ENCODE data around the gene PITPNC1. TPM values are rescaled to one million over a fixed set of nuclear protein-coding genes. Genes with fewer than 3 reads are reported as not detected.
"Not testable (repeated sequence)": the region's sequence is repeated elsewhere in the genome, so short reads cannot be mapped to it uniquely, and the experiment has no call there.

The PITPNC1 gene
- total RNA-seq, 4 donors from 2014 or later, result 1.6 to 6.0 (median 3.2) TPM

GRCh38 chr17:67647482-67647881 is 270.4 kb downstream of the PITPNC1 start:
- Histone ChIP-seq H3K27ac (no peak overlapping the region), H3K36me3 (no peaks in the 10 kb centered on the region), H3K4me1 (no peaks in the 10 kb centered on the region), H3K4me3 (no peak overlapping the region), H3K27me3 (no peaks in the 10 kb centered on the region), H3K9me3 (no peaks in the 10 kb centered on the region)
- DNase-seq (ENCODE audit: low spot score in 2 of 2), result no peak
- 87% methylated on average over 5 of the region's 5 CpGs for WGBS
- TF ChIP-seq CTCF (IDR thresholded peaks at IDR 0.05) (no peak), EP300 (IDR thresholded peaks at IDR 0.05) (no peak), POLR2A (IDR thresholded peaks at IDR 0.05) (no peak), POLR2AphosphoS5 (IDR thresholded peaks at IDR 0.05) (no peak)

GRCh38 chr17:67648032-67648905 is 271.2 kb downstream of the PITPNC1 start:
- TF ChIP-seq POLR2A (IDR thresholded peaks at IDR 0.05) (no peak), CTCF (IDR thresholded peaks at IDR 0.05) (no peak), POLR2AphosphoS5 (IDR thresholded peaks at IDR 0.05) (no peak), EP300 (IDR thresholded peaks at IDR 0.05) (no peak)
- Histone ChIP-seq H3K4me3 (no peak overlapping the region), H3K27me3 (no peaks in the 10 kb centered on the region), H3K27ac (no peak overlapping the region), H3K9me3 (no peaks in the 10 kb centered on the region), H3K36me3 (no peaks in the 10 kb centered on the region), H3K4me1 (no peaks in the 10 kb centered on the region)
- no peak for DNase-seq (ENCODE audit: low spot score in 2 of 2)
- WGBS, result 63% methylated on average over 6 of the region's 6 CpGs

GRCh38 chr17:67648906-67649295 is 271.8 kb downstream of the PITPNC1 start:
- 100% methylated on average over 3 of the region's 3 CpGs for WGBS
- H3K4me1 ChIP-seq; H3K4me3 ChIP-seq; H3K36me3 ChIP-seq; H3K27me3 ChIP-seq; H3K27ac ChIP-seq; H3K9me3 ChIP-seq; DNase-seq (ENCODE audit: low spot score in 2 of 2): not testable (repeated sequence)

GRCh38 chr17:67649891-67650290 is 272.8 kb downstream of the PITPNC1 start:
- H3K27me3 ChIP-seq, result no peaks in the 10 kb centered on the region
- no peaks in the 10 kb centered on the region for H3K36me3 ChIP-seq
- no peak overlapping the region for H3K27ac ChIP-seq
- H3K4me3 ChIP-seq, result no peak overlapping the region
- no peaks in the 10 kb centered on the region for H3K9me3 ChIP-seq
- 97% methylated on average over 3 of the region's 3 CpGs for whole genome bisulfite sequencing
- no peak for DNase-seq (ENCODE audit: low spot score in 2 of 2)
- TF ChIP-seq CTCF (IDR thresholded peaks at IDR 0.05) (no peak), EP300 (IDR thresholded peaks at IDR 0.05) (no peak), POLR2A (IDR thresholded peaks at IDR 0.05) (no peak), POLR2AphosphoS5 (IDR thresholded peaks at IDR 0.05) (no peak)
- H3K4me1 ChIP-seq, result no peaks in the 10 kb centered on the region

- not testable (repeated sequence) for H3K27me3 ChIP-seq; H3K36me3 ChIP-seq; H3K27ac ChIP-seq; H3K9me3 ChIP-seq; H3K4me1 ChIP-seq; DNase-seq (ENCODE audit: low spot score in 2 of 2); H3K4me3 ChIP-seq
- 67% methylated on average over 7 of the region's 7 CpGs for WGBS
These were observed 274.1 kb downstream of the PITPNC1 start for GRCh38 chr17:67651218-67651579.

GRCh38 chr17:67652433-67652832 is 275.4 kb downstream of the PITPNC1 start:
- Histone ChIP-seq H3K4me1 (no peaks in the 10 kb centered on the region), H3K27me3 (no peaks in the 10 kb centered on the region), H3K27ac (no peak overlapping the region), H3K9me3 (no peaks in the 10 kb centered on the region), H3K4me3 (no peak overlapping the region), H3K36me3 (no peaks in the 10 kb centered on the region)
- no peak for DNase-seq (ENCODE audit: low spot score in 2 of 2)
- TF ChIP-seq POLR2AphosphoS5 (IDR thresholded peaks at IDR 0.05) (no peak), CTCF (IDR thresholded peaks at IDR 0.05) (no peak), POLR2A (IDR thresholded peaks at IDR 0.05) (no peak), EP300 (IDR thresholded peaks at IDR 0.05) (no peak)
- WGBS, result 95% methylated on average over 11 of the region's 14 CpGs

All from suprapubic skin (tissue), 4 donors.